Ishikawa (cell line): ENCODE measurements around the gene MT1B.

ENCODE experiments used
- CEBPB ChIP-seq: IDR thresholded peaks from 2 replicates; pipeline ENCODE4 v1.6.1; 2012
- CREB1 ChIP-seq: IDR thresholded peaks from 2 replicates; pipeline ENCODE4 v1.6.1; 2012; ENCODE audit warnings: low read depth
- FOXM1 ChIP-seq: IDR thresholded peaks from 2 replicates; pipeline ENCODE4 v1.6.1; 2012; ENCODE audit warnings: low read depth, borderline replicate concordance
- RAD21 ChIP-seq: IDR thresholded peaks from 2 replicates; pipeline ENCODE4 v1.6.1; 2012; ENCODE audit warnings: low read depth
- TCF12 ChIP-seq: IDR thresholded peaks from 2 replicates; pipeline ENCODE4 v1.6.1; 2012; ENCODE audit warnings: low read depth
- TEAD4 ChIP-seq: IDR thresholded peaks from 2 replicates; pipeline ENCODE4 v1.6.1; 2012
- TF ChIP-seq, protein P1 (sequence below): IDR thresholded peaks from 2 replicates; pipeline ENCODE4 v1.6.1; 2012; ENCODE audit warnings: low read depth, mild to moderate bottlenecking

DNA sequence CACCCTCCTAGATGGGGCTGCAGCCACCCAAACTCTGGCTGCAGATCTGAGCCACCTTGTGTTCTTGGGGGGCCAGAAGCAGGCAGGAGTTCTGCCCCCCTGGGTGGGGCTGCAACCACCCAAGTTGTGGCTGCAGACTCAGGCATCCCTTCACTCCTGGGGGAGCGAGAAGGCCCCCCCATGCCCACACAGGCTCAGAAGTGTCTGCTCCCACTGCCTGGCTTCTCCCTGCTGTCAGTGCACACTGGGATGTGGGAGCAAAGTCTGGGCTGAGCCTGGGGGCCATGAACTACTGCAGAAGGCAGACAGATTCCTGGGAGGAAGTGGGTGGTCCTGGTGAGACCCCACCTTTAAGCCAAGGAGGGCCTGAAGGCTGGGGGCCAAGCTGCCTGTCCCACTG is 43.6 kb downstream of the MT1B start:
- TF ChIP-seq TEAD4 (no peak), CEBPB (no peak), RAD21 (no peak), FOXM1 (no peak), CREB1 (no peak), TCF12 (no peak)
- TF ChIP-seq, protein P1, sequence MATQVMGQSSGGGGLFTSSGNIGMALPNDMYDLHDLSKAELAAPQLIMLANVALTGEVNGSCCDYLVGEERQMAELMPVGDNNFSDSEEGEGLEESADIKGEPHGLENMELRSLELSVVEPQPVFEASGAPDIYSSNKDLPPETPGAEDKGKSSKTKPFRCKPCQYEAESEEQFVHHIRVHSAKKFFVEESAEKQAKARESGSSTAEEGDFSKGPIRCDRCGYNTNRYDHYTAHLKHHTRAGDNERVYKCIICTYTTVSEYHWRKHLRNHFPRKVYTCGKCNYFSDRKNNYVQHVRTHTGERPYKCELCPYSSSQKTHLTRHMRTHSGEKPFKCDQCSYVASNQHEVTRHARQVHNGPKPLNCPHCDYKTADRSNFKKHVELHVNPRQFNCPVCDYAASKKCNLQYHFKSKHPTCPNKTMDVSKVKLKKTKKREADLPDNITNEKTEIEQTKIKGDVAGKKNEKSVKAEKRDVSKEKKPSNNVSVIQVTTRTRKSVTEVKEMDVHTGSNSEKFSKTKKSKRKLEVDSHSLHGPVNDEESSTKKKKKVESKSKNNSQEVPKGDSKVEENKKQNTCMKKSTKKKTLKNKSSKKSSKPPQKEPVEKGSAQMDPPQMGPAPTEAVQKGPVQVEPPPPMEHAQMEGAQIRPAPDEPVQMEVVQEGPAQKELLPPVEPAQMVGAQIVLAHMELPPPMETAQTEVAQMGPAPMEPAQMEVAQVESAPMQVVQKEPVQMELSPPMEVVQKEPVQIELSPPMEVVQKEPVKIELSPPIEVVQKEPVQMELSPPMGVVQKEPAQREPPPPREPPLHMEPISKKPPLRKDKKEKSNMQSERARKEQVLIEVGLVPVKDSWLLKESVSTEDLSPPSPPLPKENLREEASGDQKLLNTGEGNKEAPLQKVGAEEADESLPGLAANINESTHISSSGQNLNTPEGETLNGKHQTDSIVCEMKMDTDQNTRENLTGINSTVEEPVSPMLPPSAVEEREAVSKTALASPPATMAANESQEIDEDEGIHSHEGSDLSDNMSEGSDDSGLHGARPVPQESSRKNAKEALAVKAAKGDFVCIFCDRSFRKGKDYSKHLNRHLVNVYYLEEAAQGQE = no peak
